ENCODE measurements around the gene PLXNA3. TPM values are rescaled to one million over a fixed set of nuclear protein-coding genes. Genes with fewer than 3 reads are reported as not detected.

The PLXNA3 gene
- total RNA-seq, 1 experiment from 2014 or later: 89.3 TPM

DNA sequence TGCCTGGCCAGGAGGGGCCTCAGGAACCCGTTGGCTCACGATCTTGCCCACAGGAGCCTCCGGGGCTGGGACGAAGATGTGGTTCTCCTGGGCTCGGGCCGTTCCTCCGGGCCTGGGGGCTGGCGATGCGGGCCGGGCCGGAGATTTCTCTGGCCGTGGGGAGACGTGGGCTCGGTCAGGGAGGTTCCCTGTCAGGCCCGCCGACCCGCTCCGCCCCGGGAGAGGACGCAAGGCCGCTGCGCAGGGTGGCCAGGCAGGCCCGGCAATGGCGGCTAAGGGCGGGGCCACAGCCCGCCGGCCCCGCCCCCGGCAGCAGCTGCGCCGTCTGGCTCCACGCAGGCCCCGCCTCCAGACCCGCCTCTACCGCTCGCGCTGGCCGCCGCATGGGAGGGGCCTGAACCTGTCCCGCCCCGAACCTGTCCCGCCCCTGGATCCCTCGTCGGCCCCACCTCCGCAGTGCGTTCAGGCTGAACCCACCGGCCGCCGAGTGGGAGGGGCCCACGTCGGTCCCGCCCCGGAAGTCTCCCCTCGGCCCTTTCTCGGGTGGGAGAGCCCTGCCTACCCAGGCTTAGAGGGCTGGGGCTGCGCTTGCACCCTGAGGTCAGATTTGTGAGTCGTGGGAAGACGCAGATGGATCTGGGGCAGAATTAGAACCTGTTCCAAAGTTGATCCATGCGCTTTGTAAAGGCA lies 58.0 kb downstream of the PLXNA3 start, which contains the start of gene FAM3A:
FAM3A (minus strand) TSS at position 267 of the 690 bp plus-strand sequence. CDS start 460 bp downstream, outside the sequence.
- Histone ChIP-seq H4K20me1 (ENCODE audit: insufficient read depth) (no peaks in the 10 kb centered on the region), H3K27me3 (ENCODE audit: insufficient read depth, low read length) (no peaks in the 10 kb centered on the region), H3K4me3 (replicated peaks in 1 of 2; ENCODE audit: low read depth in 1 of 2, low read length in 2 of 2) (peak within 1 kb of the TSS; percentile 65 to 70), H2AFZ (ENCODE audit: low read depth, low read length, poor library complexity, severe bottlenecking) (no peak within 1 kb of the TSS), H3K36me3 (ENCODE audit: control insufficient read depth in 1 of 2, insufficient read depth in 2 of 2, low read length in 2 of 2) (no peaks in the 10 kb centered on the region), H3K4me1 (ENCODE audit: control insufficient read depth in 1 of 2, insufficient read depth in 2 of 2, low read length in 2 of 2) (peaks cover 5 to 10% of the 10 kb centered on the region in 2 experiments; a peak in 3 of 4 replicates), H3K4me2 (ENCODE audit: low read length) (peak within 1 kb of the TSS; percentile 84), H3K79me2 (ENCODE audit: insufficient read depth, low read length) (no peaks in the 10 kb centered on the region), H3K9ac (ENCODE audit: low read length) (peak within 1 kb of the TSS; percentile 72), H3K9me2 (ENCODE audit: insufficient read depth) (no peaks in the 10 kb centered on the region), H3K9me3 (ENCODE audit: control insufficient read depth in 1 of 2, insufficient read depth in 1 of 2, low read depth in 1 of 2, low read length in 2 of 2) (no peaks in the 10 kb centered on the region), H3K27ac (ENCODE audit: low read depth, low read length) (peak within 1 kb of the TSS; percentile 79)
- ChIA-PET POLR2A (interaction anchor here (1.0 kb wide), 1 partner anchor 25 kb away, joined by 3 read pairs; the partner anchor contains the start of gene SLC10A3), RAD21 (ENCODE audit: low non-redundant PET in 1 of 2, low total read pairs in 2 of 2, uncharacterized antibody in 2 of 2, unreplicated experiment in 2 of 2) (no interaction called here), CTCF (no interaction called here)
- peak; percentile 65 for DNase-seq (ENCODE audit: low read depth, low spot score)
- intact Hi-C loops (cut with micrococcal nuclease): no loop called here
- BruUV-seq (replicated peaks): no TSS peak
- ATAC-seq: peak; percentile 96
- TF ChIP-seq ELF1 (IDR thresholded peaks at IDR 0.05; ENCODE audit: borderline replicate concordance, low read depth) (no peak), EZH2 (IDR thresholded peaks at IDR 0.05) (no peak), SP1 (IDR thresholded peaks at IDR 0.05; ENCODE audit: low read depth) (no peak; the same call in 1 of the 2 replicates), ZNF274 (IDR thresholded peaks at IDR 0.05; ENCODE audit: low read depth, low read length) (no peak), CEBPB (IDR thresholded peaks at IDR 0.05; ENCODE audit: low read depth) (no peak), SIN3A (IDR thresholded peaks at IDR 0.05; ENCODE audit: low read depth) (no peak; the same call in 1 of the 2 replicates), EZH2phosphoT487 (IDR thresholded peaks at IDR 0.05; ENCODE audit: borderline replicate concordance) (no peak), CBX3 (IDR thresholded peaks at IDR 0.05; ENCODE audit: low read depth) (no peak), POLR2AphosphoS5 (IDR thresholded peaks at IDR 0.05; ENCODE audit: low read depth, low read length) (peak; percentile 75), YY1 (IDR thresholded peaks at IDR 0.05; ENCODE audit: extremely low read depth, insufficient replicate concordance, low read depth, low read length) (peak; percentile 69), FOSL1 (IDR thresholded peaks at IDR 0.05; ENCODE audit: low read depth) (no peak), POLR2A (IDR thresholded peaks at IDR 0.05; ENCODE audit: borderline replicate concordance, extremely low read depth, insufficient read depth, insufficient read length) (peak; percentile 36), TCF7L2 (IDR thresholded peaks at IDR 0.05; ENCODE audit: borderline replicate concordance, extremely low read depth, insufficient read depth, insufficient read length) (no peak), SRF (IDR thresholded peaks at IDR 0.05; ENCODE audit: low read depth) (no peak), JUND (IDR thresholded peaks at IDR 0.05) (no peak), EGR1 (IDR thresholded peaks at IDR 0.05; ENCODE audit: low read depth) (peak; percentile 56), ZFX (IDR thresholded peaks at IDR 0.05) (peak; percentile 73)
- TF ChIP-seq, protein P1, sequence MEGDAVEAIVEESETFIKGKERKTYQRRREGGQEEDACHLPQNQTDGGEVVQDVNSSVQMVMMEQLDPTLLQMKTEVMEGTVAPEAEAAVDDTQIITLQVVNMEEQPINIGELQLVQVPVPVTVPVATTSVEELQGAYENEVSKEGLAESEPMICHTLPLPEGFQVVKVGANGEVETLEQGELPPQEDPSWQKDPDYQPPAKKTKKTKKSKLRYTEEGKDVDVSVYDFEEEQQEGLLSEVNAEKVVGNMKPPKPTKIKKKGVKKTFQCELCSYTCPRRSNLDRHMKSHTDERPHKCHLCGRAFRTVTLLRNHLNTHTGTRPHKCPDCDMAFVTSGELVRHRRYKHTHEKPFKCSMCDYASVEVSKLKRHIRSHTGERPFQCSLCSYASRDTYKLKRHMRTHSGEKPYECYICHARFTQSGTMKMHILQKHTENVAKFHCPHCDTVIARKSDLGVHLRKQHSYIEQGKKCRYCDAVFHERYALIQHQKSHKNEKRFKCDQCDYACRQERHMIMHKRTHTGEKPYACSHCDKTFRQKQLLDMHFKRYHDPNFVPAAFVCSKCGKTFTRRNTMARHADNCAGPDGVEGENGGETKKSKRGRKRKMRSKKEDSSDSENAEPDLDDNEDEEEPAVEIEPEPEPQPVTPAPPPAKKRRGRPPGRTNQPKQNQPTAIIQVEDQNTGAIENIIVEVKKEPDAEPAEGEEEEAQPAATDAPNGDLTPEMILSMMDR (IDR thresholded peaks at IDR 0.05 in 2 of 3, conservative IDR thresholded peaks at IDR 0.05 in 1 of 3; ENCODE audit: borderline replicate concordance in 1 of 3, insufficient read depth in 1 of 3, low read depth in 2 of 3, low read length in 2 of 3): no peak
- TF ChIP-seq, protein P2, sequence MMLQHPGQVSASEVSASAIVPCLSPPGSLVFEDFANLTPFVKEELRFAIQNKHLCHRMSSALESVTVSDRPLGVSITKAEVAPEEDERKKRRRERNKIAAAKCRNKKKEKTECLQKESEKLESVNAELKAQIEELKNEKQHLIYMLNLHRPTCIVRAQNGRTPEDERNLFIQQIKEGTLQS (IDR thresholded peaks at IDR 0.05): no peak
- TF ChIP-seq, protein P3, sequence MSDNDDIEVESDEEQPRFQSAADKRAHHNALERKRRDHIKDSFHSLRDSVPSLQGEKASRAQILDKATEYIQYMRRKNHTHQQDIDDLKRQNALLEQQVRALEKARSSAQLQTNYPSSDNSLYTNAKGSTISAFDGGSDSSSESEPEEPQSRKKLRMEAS (IDR thresholded peaks at IDR 0.05): no peak
- TF ChIP-seq, protein P4, sequence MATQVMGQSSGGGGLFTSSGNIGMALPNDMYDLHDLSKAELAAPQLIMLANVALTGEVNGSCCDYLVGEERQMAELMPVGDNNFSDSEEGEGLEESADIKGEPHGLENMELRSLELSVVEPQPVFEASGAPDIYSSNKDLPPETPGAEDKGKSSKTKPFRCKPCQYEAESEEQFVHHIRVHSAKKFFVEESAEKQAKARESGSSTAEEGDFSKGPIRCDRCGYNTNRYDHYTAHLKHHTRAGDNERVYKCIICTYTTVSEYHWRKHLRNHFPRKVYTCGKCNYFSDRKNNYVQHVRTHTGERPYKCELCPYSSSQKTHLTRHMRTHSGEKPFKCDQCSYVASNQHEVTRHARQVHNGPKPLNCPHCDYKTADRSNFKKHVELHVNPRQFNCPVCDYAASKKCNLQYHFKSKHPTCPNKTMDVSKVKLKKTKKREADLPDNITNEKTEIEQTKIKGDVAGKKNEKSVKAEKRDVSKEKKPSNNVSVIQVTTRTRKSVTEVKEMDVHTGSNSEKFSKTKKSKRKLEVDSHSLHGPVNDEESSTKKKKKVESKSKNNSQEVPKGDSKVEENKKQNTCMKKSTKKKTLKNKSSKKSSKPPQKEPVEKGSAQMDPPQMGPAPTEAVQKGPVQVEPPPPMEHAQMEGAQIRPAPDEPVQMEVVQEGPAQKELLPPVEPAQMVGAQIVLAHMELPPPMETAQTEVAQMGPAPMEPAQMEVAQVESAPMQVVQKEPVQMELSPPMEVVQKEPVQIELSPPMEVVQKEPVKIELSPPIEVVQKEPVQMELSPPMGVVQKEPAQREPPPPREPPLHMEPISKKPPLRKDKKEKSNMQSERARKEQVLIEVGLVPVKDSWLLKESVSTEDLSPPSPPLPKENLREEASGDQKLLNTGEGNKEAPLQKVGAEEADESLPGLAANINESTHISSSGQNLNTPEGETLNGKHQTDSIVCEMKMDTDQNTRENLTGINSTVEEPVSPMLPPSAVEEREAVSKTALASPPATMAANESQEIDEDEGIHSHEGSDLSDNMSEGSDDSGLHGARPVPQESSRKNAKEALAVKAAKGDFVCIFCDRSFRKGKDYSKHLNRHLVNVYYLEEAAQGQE (IDR thresholded peaks at IDR 0.05; ENCODE audit: low read depth): no peak
